Progenitor cell of endocrine pancreas (in vitro differentiated cells): ENCODE measurements around the gene SCFD2. TPM values are rescaled to one million over a fixed set of nuclear protein-coding genes. Genes with fewer than 3 reads are reported as not detected.

ENCODE experiments used
- DNase-seq: peaks from one replicate; pipeline ENCODE4 v3.0.0; 2021; ENCODE audit warnings: low spot score; ENCODE audit not compliant: unreplicated experiment
- H3K27ac Mint-ChIP-seq: 2 replicates; pipeline ENCODE4 v1.8.0; 2021; ENCODE audit warnings: mild to moderate bottlenecking, moderate library complexity, mixed read lengths
- H3K27me3 Mint-ChIP-seq: 2 replicates; pipeline ENCODE4 v1.8.0; 2021; ENCODE audit warnings: mixed read lengths
- H3K36me3 Mint-ChIP-seq: 2 replicates; pipeline ENCODE4 v1.8.0; 2022; ENCODE audit warnings: mixed read lengths; ENCODE audit not compliant: insufficient read depth
- H3K4me1 Mint-ChIP-seq: 2 replicates; pipeline ENCODE4 v1.8.0; 2021; ENCODE audit warnings: low read depth, mixed read lengths
- H3K4me3 Mint-ChIP-seq: 2 replicates; pipeline ENCODE4 v1.8.0; 2021; ENCODE audit warnings: low read depth, mild to moderate bottlenecking, moderate library complexity, mixed read lengths
- H3K9me3 Mint-ChIP-seq: 2 replicates; pipeline ENCODE4 v1.8.0; 2021; ENCODE audit warnings: low read depth, mixed read lengths
- total RNA-seq: library from RNA; stranded (reverse); gene quantifications from 2 replicates; pipeline ENCODE4 v1.2.1, GENCODE V29; 2021
- TF ChIP-seq, protein P1 (sequence below): fragments of 200-600 bp; sonication (generic); IDR thresholded peaks from one replicate; pipeline ENCODE4 v1.5.0; 2021; ENCODE audit warnings: antibody characterized with exemption, mild to moderate bottlenecking; ENCODE audit not compliant: unreplicated experiment

The SCFD2 gene
- total RNA-seq, 1 donor from 2014 or later = 12.5 TPM

DNA sequence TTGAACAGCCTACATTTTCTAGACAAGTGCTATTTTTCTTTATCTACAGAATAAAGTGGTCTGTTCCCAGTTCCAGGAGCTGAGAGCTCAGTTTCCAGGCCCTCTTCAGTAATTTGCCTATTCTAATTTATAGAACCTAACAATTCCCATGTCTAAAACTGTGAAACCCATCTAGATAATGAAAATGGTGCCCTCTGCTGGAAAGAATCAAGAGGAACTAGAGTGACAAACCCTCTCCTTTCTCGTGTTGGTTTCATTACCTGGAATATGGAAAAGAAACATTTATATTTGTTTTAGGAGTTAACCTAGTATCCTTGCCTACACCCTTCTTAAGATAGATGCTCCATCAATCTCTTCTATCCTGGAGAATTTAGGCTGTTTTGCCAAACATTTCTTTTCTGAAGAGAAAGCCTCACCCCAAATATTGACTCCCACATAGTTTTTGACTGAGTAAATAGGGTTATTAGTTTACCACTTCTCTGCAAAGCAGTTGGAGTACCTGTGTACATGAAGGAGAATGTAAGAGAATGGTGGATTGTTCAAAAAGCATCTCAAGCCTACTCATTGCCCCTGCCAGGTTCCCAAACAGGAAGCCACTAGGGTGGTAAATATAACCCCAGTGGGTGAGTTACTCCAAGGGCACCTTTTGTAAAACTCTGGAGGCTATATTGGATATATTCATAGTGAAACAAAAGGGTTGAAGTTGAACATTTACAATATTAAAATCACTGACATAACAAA, 382.1 kb downstream of the SCFD2 start:
- H3K36me3 Mint-ChIP-seq = no peaks in the 10 kb centered on the region
- no peak for DNase-seq
- no peaks in the 10 kb centered on the region for H3K9me3 Mint-ChIP-seq
- TF ChIP-seq, protein P1, sequence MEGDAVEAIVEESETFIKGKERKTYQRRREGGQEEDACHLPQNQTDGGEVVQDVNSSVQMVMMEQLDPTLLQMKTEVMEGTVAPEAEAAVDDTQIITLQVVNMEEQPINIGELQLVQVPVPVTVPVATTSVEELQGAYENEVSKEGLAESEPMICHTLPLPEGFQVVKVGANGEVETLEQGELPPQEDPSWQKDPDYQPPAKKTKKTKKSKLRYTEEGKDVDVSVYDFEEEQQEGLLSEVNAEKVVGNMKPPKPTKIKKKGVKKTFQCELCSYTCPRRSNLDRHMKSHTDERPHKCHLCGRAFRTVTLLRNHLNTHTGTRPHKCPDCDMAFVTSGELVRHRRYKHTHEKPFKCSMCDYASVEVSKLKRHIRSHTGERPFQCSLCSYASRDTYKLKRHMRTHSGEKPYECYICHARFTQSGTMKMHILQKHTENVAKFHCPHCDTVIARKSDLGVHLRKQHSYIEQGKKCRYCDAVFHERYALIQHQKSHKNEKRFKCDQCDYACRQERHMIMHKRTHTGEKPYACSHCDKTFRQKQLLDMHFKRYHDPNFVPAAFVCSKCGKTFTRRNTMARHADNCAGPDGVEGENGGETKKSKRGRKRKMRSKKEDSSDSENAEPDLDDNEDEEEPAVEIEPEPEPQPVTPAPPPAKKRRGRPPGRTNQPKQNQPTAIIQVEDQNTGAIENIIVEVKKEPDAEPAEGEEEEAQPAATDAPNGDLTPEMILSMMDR = peak; percentile 78
- no peaks in the 10 kb centered on the region for H3K27me3 Mint-ChIP-seq
- H3K27ac Mint-ChIP-seq = no peak overlapping the region
- no peak overlapping the region for H3K4me3 Mint-ChIP-seq
- H3K4me1 Mint-ChIP-seq = peaks cover 19% of the 10 kb centered on the region

DNA sequence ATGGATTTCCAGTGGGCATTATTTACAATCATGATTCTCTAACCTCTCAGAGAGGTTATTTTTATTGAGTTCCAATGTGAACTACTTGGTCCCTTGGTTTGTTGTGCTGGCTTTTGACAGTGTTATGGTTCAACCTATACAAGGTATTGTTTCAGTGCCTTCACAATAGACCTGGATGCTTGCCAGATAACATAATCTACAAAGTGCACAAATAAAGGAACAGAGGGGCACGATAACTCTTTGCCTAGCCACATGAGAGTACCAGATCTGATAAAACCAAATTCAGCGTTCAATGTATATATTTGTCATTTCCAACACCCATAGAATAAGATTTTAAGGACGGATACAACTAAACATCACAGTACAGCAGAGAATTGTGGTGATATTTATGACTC, 382.9 kb downstream of the SCFD2 start:
- no peaks in the 10 kb centered on the region for H3K36me3 Mint-ChIP-seq
- no peak overlapping the region for H3K27ac Mint-ChIP-seq
- TF ChIP-seq, protein P1 = peak; percentile 29
- no peak overlapping the region for H3K4me3 Mint-ChIP-seq
- H3K4me1 Mint-ChIP-seq = peaks cover 20% of the 10 kb centered on the region
- no peaks in the 10 kb centered on the region for H3K27me3 Mint-ChIP-seq
- no peak for DNase-seq
- H3K9me3 Mint-ChIP-seq = no peaks in the 10 kb centered on the region

DNA sequence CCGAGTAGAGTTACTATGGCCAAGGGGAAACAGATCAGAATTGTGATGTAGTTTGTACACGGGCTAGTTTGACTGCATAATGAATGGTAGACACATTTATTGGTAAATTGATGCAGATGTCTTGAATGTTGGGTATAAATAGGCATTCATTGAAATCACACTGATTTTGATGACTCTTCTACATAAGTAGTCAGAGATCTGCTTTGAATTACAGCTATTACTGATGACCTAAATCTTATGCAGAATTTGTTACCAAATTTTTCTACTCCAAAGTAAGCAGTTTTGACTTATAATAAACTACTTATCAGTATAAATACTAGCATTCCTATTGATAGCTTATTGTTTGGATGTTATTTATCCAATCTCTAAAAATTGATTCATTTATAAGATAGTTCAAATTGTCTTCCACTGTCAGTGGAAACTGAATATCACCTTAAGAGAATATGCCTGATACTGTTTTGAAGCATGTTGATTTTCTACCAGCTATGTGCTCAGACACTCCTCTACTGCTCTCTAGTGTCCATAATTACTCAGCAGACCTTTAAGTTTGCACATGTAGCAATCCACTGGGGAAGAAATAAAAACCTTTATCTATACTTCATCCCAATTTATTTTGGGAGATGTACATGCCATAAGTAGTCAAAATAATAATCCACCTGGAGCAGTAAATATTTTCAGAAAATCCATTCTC, 383.5 kb downstream of the SCFD2 start:
- H3K9me3 Mint-ChIP-seq = no peaks in the 10 kb centered on the region
- peaks cover 22% of the 10 kb centered on the region for H3K4me1 Mint-ChIP-seq
- TF ChIP-seq, protein P1 = peak; percentile 88
- H3K4me3 Mint-ChIP-seq = no peak overlapping the region
- H3K27me3 Mint-ChIP-seq = no peaks in the 10 kb centered on the region
- DNase-seq = no peak
- H3K27ac Mint-ChIP-seq = no peak overlapping the region
- H3K36me3 Mint-ChIP-seq = no peaks in the 10 kb centered on the region

DNA sequence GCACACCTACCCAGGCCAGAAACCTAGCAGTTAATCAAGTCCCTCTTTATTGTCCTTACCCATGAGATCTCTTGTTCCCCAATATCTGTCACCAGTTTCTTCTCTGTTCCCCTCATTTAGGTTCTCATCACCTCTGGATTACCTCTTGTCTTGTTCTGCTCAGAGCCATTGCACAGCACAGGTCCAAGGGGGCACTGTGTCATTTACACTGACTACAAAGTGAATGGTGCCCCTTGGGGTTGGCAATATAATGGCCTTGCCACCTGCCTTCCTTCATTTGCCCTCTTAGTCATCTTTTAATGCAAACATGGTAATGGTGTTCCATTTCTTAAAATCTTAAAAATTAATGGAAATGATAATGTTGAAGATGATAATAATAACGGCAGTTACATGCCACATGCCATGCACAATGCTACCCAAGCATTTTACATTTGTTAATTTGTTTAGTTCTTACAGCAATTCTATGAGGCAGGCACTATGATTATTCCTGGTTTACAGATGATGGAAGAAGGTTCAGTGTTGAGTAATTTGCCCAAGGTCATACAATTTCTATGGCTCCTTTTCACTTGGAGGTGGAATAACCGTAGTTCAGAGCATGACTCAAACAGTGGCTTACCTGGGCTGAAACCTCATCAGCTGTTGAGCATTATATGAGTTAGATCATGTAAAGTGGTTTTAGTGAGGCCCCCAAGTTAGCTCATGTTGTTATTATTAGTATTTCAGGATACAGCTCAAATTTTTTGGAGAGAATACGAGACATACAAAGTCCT, 385.9 kb downstream of the SCFD2 start:
- Mint-ChIP-seq H3K27ac (peak overlapping the region; percentile 34), H3K36me3 (no peaks in the 10 kb centered on the region), H3K27me3 (no peaks in the 10 kb centered on the region), H3K4me3 (no peak overlapping the region), H3K9me3 (no peaks in the 10 kb centered on the region), H3K4me1 (peaks cover 22% of the 10 kb centered on the region)
- TF ChIP-seq, protein P1 = no peak
- no peak for DNase-seq

DNA sequence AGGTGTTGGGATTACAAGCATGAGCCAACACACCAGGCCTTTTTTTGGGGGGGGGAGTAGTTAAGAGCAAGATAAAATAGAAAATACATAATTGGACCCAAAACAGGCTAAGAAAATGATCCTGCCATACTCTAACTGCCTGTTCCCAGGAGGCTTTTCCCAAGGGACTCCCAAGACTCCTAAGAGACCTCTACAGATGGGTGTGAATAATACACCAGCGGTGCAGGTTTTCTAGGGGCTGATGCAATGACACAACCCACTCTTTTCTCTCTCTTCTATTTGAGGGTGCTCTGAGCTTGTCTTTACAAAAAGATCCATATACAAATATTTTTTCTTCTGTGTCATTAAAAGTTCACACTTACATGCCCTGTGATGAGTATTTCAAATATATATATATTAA, 386.8 kb downstream of the SCFD2 start:
- TF ChIP-seq, protein P1 = no peak
- peaks cover 14% of the 10 kb centered on the region for H3K4me1 Mint-ChIP-seq
- no peak overlapping the region for H3K4me3 Mint-ChIP-seq
- DNase-seq = no peak
- no peak overlapping the region for H3K27ac Mint-ChIP-seq
- no peaks in the 10 kb centered on the region for H3K27me3 Mint-ChIP-seq
- no peaks in the 10 kb centered on the region for H3K36me3 Mint-ChIP-seq
- H3K9me3 Mint-ChIP-seq = no peaks in the 10 kb centered on the region
